Thyroid gland (tissue), 4 donors: Measurements from ENCODE around the gene PRIM1. TPM values are rescaled to one million over a fixed set of nuclear protein-coding genes. Genes with fewer than 3 reads are reported as not detected.

Experiments used
- DNase-seq, 2 donors: peaks; one replicate each; pipeline ENCODE4 v3.0.0-alpha.2; 2019
- H3K27ac ChIP-seq, 3 donors: fragments of 200-600 bp; sonication (generic); 1 replicate in 2 of 3; 2 replicates in 1 of 3; pipeline ENCODE4 v1.5.1; 2016 to 2019; ENCODE audit warnings: mild to moderate bottlenecking in 1 of 3, moderate library complexity in 1 of 3
- H3K27me3 ChIP-seq: fragments of 200-600 bp; sonication (generic); one replicate; pipeline ENCODE4 v1.5.1; 2019
- H3K36me3 ChIP-seq, 2 donors: fragments of 200-600 bp; sonication (generic); one replicate each; pipeline ENCODE4 v1.5.1; 2016 to 2019
- H3K4me1 ChIP-seq, 2 donors: fragments of 200-600 bp; sonication (generic); one replicate each; pipeline ENCODE4 v1.5.1; 2017 to 2019
- H3K4me3 ChIP-seq, 3 donors: fragments of 200-600 bp; sonication (generic); replicated peaks in 1 of 3; 1 replicate in 2 of 3; 2 replicates in 1 of 3; pipeline ENCODE4 v1.5.1; 2016; ENCODE audit warnings: mild to moderate bottlenecking in 1 of 3
- H3K9me3 ChIP-seq: fragments of 200-600 bp; sonication (generic); one replicate; pipeline ENCODE4 v1.5.1; 2017
- POLR2A ChIP-seq, 2 donors: fragments of 450-650 bp; IDR thresholded peaks; one replicate each; pipeline ENCODE4 v1.6.1; 2017; ENCODE audit warnings: antibody characterized with exemption in 2 of 2, mild to moderate bottlenecking in 2 of 2, moderate library complexity in 1 of 2
- WGBS, 2 donors: methylation state at CpG; one replicate each; pipeline ENCODE4 v1.1.5; 2017; 5-methylcytosine and 5-hydroxymethylcytosine counted together
- intact Hi-C: fragments of 100-400 bp; cut with DNase I; formaldehyde crosslinking; loops from one replicate; pipeline ENCODE4 v1.15.1; 2023
- total RNA-seq, 4 donors: library from RNA; depleted of rRNA; stranded (reverse); fragments of >200 nt; gene quantifications; one replicate each; pipeline ENCODE4 v1.2.3, GENCODE V29; 2016
- TF ChIP-seq, protein P1 (sequence below), 6 experiments: fragments of 200-600 bp in 3 of 6; fragments of 450-650 bp in 3 of 6; sonication (generic) in 3 of 6; IDR thresholded peaks; one replicate each; pipeline ENCODE4 v1.5.1; 2016 to 2019; ENCODE audit warnings: antibody characterized with exemption in 6 of 6, mild to moderate bottlenecking in 2 of 6, inconsistent platforms in 1 of 6, moderate library complexity in 1 of 6

PRIM1 gene
- total RNA-seq, 4 donors from 2014 or later, result 5.8 to 11.7 (median 7.0) TPM

DNA sequence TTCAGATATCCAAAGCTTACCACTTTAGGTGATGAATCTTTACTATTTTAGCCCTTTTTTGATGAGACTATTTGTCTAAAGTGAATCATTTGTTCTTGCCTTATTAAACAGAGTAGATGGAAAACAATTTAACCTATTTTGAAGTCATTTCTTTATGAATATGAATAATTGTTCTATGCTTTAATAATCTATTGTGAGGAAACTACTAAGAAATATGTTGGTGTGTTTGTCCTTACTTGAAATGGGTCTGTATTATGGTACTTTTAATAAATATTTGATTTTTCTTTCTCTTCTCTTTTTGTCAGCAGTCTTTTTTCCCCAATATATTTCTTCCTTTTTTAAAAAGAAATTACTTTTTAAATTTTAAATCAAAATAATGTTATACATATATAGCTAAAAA is 35.4 kb upstream of the PRIM1 start:
- DNase-seq, result no peak
- Histone ChIP-seq H3K36me3 (no peaks in the 10 kb centered on the region), H3K4me1 (peaks cover 0 to 19% of the 10 kb centered on the region in 2 donors), H3K27ac (no peak overlapping the region), H3K27me3 (no peaks in the 10 kb centered on the region), H3K4me3 (no peak overlapping the region), H3K9me3 (no peaks in the 10 kb centered on the region)
- intact Hi-C loops, result no loop called here
- TF ChIP-seq, protein P1, sequence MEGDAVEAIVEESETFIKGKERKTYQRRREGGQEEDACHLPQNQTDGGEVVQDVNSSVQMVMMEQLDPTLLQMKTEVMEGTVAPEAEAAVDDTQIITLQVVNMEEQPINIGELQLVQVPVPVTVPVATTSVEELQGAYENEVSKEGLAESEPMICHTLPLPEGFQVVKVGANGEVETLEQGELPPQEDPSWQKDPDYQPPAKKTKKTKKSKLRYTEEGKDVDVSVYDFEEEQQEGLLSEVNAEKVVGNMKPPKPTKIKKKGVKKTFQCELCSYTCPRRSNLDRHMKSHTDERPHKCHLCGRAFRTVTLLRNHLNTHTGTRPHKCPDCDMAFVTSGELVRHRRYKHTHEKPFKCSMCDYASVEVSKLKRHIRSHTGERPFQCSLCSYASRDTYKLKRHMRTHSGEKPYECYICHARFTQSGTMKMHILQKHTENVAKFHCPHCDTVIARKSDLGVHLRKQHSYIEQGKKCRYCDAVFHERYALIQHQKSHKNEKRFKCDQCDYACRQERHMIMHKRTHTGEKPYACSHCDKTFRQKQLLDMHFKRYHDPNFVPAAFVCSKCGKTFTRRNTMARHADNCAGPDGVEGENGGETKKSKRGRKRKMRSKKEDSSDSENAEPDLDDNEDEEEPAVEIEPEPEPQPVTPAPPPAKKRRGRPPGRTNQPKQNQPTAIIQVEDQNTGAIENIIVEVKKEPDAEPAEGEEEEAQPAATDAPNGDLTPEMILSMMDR (IDR thresholded peaks at IDR 0.05), result no peak
- no peak for TF ChIP-seq POLR2A (IDR thresholded peaks at IDR 0.05)

- Histone ChIP-seq H3K27me3 (no peaks in the 10 kb centered on the region), H3K4me3 (no peak overlapping the region), H3K27ac (peak overlapping the region in 1 of 3 donors; percentile 20), H3K4me1 (peaks cover 10 to 32% of the 10 kb centered on the region in 2 donors), H3K9me3 (no peaks in the 10 kb centered on the region), H3K36me3 (no peaks in the 10 kb centered on the region)
- 91 to 93% methylated on average over 1 of the region's 1 CpG for WGBS, 2 donors
- DNase-seq, result no peak
- intact Hi-C loops, result no loop called here
- TF ChIP-seq, protein P1 (IDR thresholded peaks at IDR 0.05), result no peak
- TF ChIP-seq POLR2A (IDR thresholded peaks at IDR 0.05), result no peak
Measured at GRCh38 chr12:56785874-56786273, 33.8 kb upstream of the PRIM1 start.

GRCh38 chr12:56785141-56785865 is 33.2 kb upstream of the PRIM1 start:
- Histone ChIP-seq H3K4me3 (no peak overlapping the region), H3K36me3 (no peaks in the 10 kb centered on the region), H3K9me3 (no peaks in the 10 kb centered on the region), H3K27me3 (no peaks in the 10 kb centered on the region), H3K27ac (peak overlapping the region in 1 of 3 donors; percentile 15), H3K4me1 (peaks cover 10 to 36% of the 10 kb centered on the region in 2 donors)
- intact Hi-C loops, result no loop called here
- TF ChIP-seq POLR2A (IDR thresholded peaks at IDR 0.05), result no peak
- TF ChIP-seq, protein P1 (IDR thresholded peaks at IDR 0.05), result no peak
- 82 to 83% methylated on average over 2 of the region's 2 CpGs for WGBS, 2 donors
- DNase-seq, result no peak

DNA sequence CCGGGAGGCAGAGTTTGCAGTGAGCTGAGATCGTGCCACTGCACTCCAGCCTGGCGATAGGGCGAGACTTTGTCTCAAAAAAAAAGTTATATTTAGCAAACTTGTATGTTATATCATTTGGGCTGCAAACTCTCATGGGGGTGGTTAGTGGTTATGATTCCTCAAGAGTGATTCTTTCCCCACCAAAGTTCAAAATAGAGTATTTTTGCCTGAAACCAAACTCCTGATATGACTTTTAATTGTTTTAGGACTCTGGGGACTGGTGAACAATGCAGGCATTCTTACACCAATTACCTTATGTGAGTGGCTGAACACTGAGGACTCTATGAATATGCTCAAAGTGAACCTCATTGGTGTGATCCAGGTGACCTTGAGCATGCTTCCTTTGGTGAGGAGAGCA is 29.6 kb upstream of the PRIM1 start:
- TF ChIP-seq, protein P1 (IDR thresholded peaks at IDR 0.05), result no peak
- no peak for TF ChIP-seq POLR2A (IDR thresholded peaks at IDR 0.05)
- Histone ChIP-seq H3K36me3 (no peaks in the 10 kb centered on the region), H3K27ac (peak overlapping the region; percentile 57 to 79 (median 72)), H3K4me1 (peaks cover 10 to 32% of the 10 kb centered on the region in 2 donors), H3K27me3 (no peaks in the 10 kb centered on the region), H3K9me3 (no peaks in the 10 kb centered on the region), H3K4me3 (no peak overlapping the region)
- no peak for DNase-seq
- WGBS, 2 donors, result 87 to 99% methylated on average over 4 of the region's 4 CpGs
- intact Hi-C loops, result no loop called here

DNA sequence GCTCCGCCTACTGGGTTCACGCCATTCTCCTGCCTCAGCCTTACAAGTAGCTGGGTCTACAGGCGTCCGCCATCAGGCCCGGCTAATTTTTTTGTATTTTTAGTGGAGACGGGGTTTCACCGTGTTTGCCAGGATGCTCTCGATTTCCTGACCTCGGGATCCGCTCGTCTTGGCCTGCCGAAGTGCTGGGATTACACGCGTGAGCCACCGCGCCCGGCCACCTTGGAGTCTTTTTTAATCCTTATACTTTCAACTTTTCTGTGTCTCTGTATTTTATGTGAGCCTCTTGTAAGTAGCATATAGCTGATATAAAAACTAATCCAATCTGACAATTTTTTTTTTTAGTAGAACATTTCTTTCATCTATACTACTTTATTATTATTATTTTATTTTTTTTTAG is 26.6 kb upstream of the PRIM1 start:
- WGBS, 2 donors, result 97 to 98% methylated on average over 17 of the region's 17 CpGs
- Histone ChIP-seq H3K9me3 (no peaks in the 10 kb centered on the region), H3K4me3 (no peak overlapping the region), H3K27me3 (no peaks in the 10 kb centered on the region), H3K4me1 (peaks cover 21 to 40% of the 10 kb centered on the region in 2 donors), H3K27ac (no peak overlapping the region), H3K36me3 (no peaks in the 10 kb centered on the region)
- no peak for DNase-seq
- TF ChIP-seq, protein P1 (IDR thresholded peaks at IDR 0.05), result no peak
- no peak for TF ChIP-seq POLR2A (IDR thresholded peaks at IDR 0.05)
- intact Hi-C loops, result no loop called here
